BLaER1 treated with 17β-estradiol and CSF1 and Interleukin-3, amounts not matched to agents 10 nM and 100 nM (cell line): ENCODE data around the gene PRG3.

Source experiments
- H3K27ac ChIP-seq, 11 experiments: shearing (Covaris generic); formaldehyde crosslinking; 2 replicates each; pipeline ENCODE4 v1.8.1; 2022
- H3K27me3 ChIP-seq, 11 experiments: shearing (Covaris generic); formaldehyde crosslinking; 2 replicates each; pipeline ENCODE4 v1.8.1; 2022
- H3K36me3 ChIP-seq, 11 experiments: shearing (Covaris generic); formaldehyde crosslinking; 2 replicates each; pipeline ENCODE4 v1.8.1; 2022
- H3K4me1 ChIP-seq, 10 experiments: shearing (Covaris generic); formaldehyde crosslinking; 2 replicates each; pipeline ENCODE4 v1.8.1; 2022
- H3K4me2 ChIP-seq, 11 experiments: shearing (Covaris generic); formaldehyde crosslinking; 2 replicates each; pipeline ENCODE4 v1.8.1; 2022
- H3K4me3 ChIP-seq, 10 experiments: shearing (Covaris generic); formaldehyde crosslinking; 2 replicates each; pipeline ENCODE4 v1.8.1; 2022
- H3K9ac ChIP-seq, 11 experiments: shearing (Covaris generic); formaldehyde crosslinking; 2 replicates each; pipeline ENCODE4 v1.8.1; 2022
- H3K9me3 ChIP-seq, 11 experiments: shearing (Covaris generic); formaldehyde crosslinking; replicated peaks in 1 of 11; 2 replicates each; pipeline ENCODE4 v1.8.1; 2022
- H4K20me1 ChIP-seq, 11 experiments: shearing (Covaris generic); formaldehyde crosslinking; 2 replicates each; pipeline ENCODE4 v1.8.1; 2022
- Cebpa-rat ChIP-seq, 11 experiments: shearing (Covaris generic); IDR thresholded peaks; 2 replicates each; pipeline ENCODE4 v1.8.1; 2022

PRG3 gene

GRCh38 chr11:57348636-57349313 is 32.2 kb downstream of the PRG3 start:
- Histone ChIP-seq H3K4me1 (peaks cover under 1 to 22% (median 12%) of the 10 kb centered on the region in 10 experiments; a peak in 19 of 20 replicates), H3K4me2 (peak overlapping the region in 1 of 11 experiments; percentile 9; a peak in 1 of 22 replicates), H3K4me3 (no peak overlapping the region), H3K9ac (no peak overlapping the region; a peak in 1 of 22 replicates), H3K36me3 (no peaks in the 10 kb centered on the region), H4K20me1 (no peaks in the 10 kb centered on the region), H3K9me3 (peaks cover 14 to 29% (median 21%) of the 10 kb centered on the region in 11 experiments), H3K27ac (no peak overlapping the region; a peak in 1 of 22 replicates), H3K27me3 (no peaks in the 10 kb centered on the region)
- TF ChIP-seq Cebpa-rat (IDR thresholded peaks at IDR 0.05), result no peak

GRCh38 chr11:57348052-57348451 is 32.9 kb downstream of the PRG3 start:
- H3K27me3 ChIP-seq, result no peaks in the 10 kb centered on the region
- peak overlapping the region in 3 of 11 experiments; percentile 15 to 29 (median 21); a peak in 2 of 22 replicates for H3K9ac ChIP-seq
- peak overlapping the region in 3 of 11 experiments; percentile 29 to 34 (median 34); a peak in 3 of 22 replicates for H3K27ac ChIP-seq
- H3K4me3 ChIP-seq, result no peak overlapping the region
- H3K4me1 ChIP-seq, result peaks cover 0 to 20% (median 5%) of the 10 kb centered on the region in 10 experiments; a peak in 9 of 20 replicates
- H3K4me2 ChIP-seq, result peak overlapping the region in 2 of 11 experiments; percentile 9 to 11; a peak in 1 of 22 replicates
- no peaks in the 10 kb centered on the region for H4K20me1 ChIP-seq
- TF ChIP-seq Cebpa-rat (IDR thresholded peaks at IDR 0.05), result no peak
- peaks cover 14 to 29% (median 21%) of the 10 kb centered on the region in 11 experiments for H3K9me3 ChIP-seq
- no peaks in the 10 kb centered on the region for H3K36me3 ChIP-seq

GRCh38 chr11:57347336-57347735 is 33.6 kb downstream of the PRG3 start:
- no peaks in the 10 kb centered on the region for H4K20me1 ChIP-seq
- H3K4me3 ChIP-seq, result no peak overlapping the region
- no peak for TF ChIP-seq Cebpa-rat (IDR thresholded peaks at IDR 0.05)
- H3K27ac ChIP-seq, result peak overlapping the region in 1 of 11 experiments; percentile 34; a peak in 1 of 22 replicates
- H3K4me1 ChIP-seq, result peaks cover 0 to 20% (median 3%) of the 10 kb centered on the region in 10 experiments; a peak in 7 of 20 replicates
- H3K36me3 ChIP-seq, result no peaks in the 10 kb centered on the region
- peaks cover 14 to 23% (median 18%) of the 10 kb centered on the region in 11 experiments for H3K9me3 ChIP-seq
- no peak overlapping the region for H3K4me2 ChIP-seq
- H3K9ac ChIP-seq, result peak overlapping the region in 2 of 11 experiments; percentile 21 to 29; a peak in 2 of 22 replicates
- no peaks in the 10 kb centered on the region for H3K27me3 ChIP-seq

GRCh38 chr11:57345555-57346211 is 35.3 kb downstream of the PRG3 start:
- Histone ChIP-seq H3K36me3 (no peaks in the 10 kb centered on the region), H3K4me2 (no peak overlapping the region; a peak in 1 of 22 replicates), H3K27ac (peak overlapping the region in 7 of 11 experiments; percentile 27 to 71 (median 56); a peak in 13 of 22 replicates), H3K4me1 (peaks cover 0 to 20% (median 3%) of the 10 kb centered on the region in 10 experiments; a peak in 7 of 20 replicates), H3K9ac (peak overlapping the region in 6 of 11 experiments; percentile 35 to 71 (median 56); a peak in 11 of 22 replicates), H3K4me3 (no peak overlapping the region), H3K27me3 (no peaks in the 10 kb centered on the region), H3K9me3 (peaks cover 2 to 8% (median 3%) of the 10 kb centered on the region in 11 experiments), H4K20me1 (no peaks in the 10 kb centered on the region)
- TF ChIP-seq Cebpa-rat (IDR thresholded peaks at IDR 0.05), result no peak

- Histone ChIP-seq H3K4me3 (no peak overlapping the region), H3K9ac (peak overlapping the region in 5 of 11 experiments; percentile 35 to 71 (median 59); a peak in 10 of 22 replicates), H3K27me3 (no peaks in the 10 kb centered on the region), H3K4me2 (no peak overlapping the region), H4K20me1 (no peaks in the 10 kb centered on the region), H3K9me3 (no peaks in the 10 kb centered on the region), H3K36me3 (no peaks in the 10 kb centered on the region), H3K4me1 (peaks cover 0 to 20% (median 3%) of the 10 kb centered on the region in 10 experiments; a peak in 7 of 20 replicates), H3K27ac (peak overlapping the region in 5 of 11 experiments; percentile 27 to 71 (median 59); a peak in 6 of 22 replicates)
- no peak for TF ChIP-seq Cebpa-rat (IDR thresholded peaks at IDR 0.05)
Observed at GRCh38 chr11:57344826-57345225, 36.1 kb downstream of the PRG3 start.

GRCh38 chr11:57343825-57344224 is 37.1 kb downstream of the PRG3 start:
- H3K4me1 ChIP-seq, result peaks cover 0 to 16% (median 3%) of the 10 kb centered on the region in 10 experiments; a peak in 7 of 20 replicates
- H3K4me3 ChIP-seq, result no peak overlapping the region
- no peaks in the 10 kb centered on the region for H3K27me3 ChIP-seq
- no peaks in the 10 kb centered on the region for H4K20me1 ChIP-seq
- peak overlapping the region in 2 of 11 experiments; percentile 4 to 38; a peak in 2 of 22 replicates for H3K4me2 ChIP-seq
- no peak overlapping the region for H3K27ac ChIP-seq
- H3K9ac ChIP-seq, result peak overlapping the region in 4 of 11 experiments; percentile 14 to 62 (median 26); a peak in 7 of 22 replicates
- no peaks in the 10 kb centered on the region for H3K36me3 ChIP-seq
- TF ChIP-seq Cebpa-rat (IDR thresholded peaks at IDR 0.05), result no peak
- no peaks in the 10 kb centered on the region for H3K9me3 ChIP-seq

GRCh38 chr11:57342702-57343101 is 38.2 kb downstream of the PRG3 start:
- no peak for TF ChIP-seq Cebpa-rat (IDR thresholded peaks at IDR 0.05)

GRCh38 chr11:57341250-57341808 is 39.6 kb downstream of the PRG3 start:
- Histone ChIP-seq H3K27ac (no peak overlapping the region), H3K9ac (no peak overlapping the region), H3K9me3 (no peaks in the 10 kb centered on the region), H3K4me3 (no peak overlapping the region), H4K20me1 (no peaks in the 10 kb centered on the region), H3K4me1 (peaks cover 4 to 18% (median 6%) of the 10 kb centered on the region in 10 experiments), H3K27me3 (no peaks in the 10 kb centered on the region), H3K36me3 (no peaks in the 10 kb centered on the region), H3K4me2 (no peak overlapping the region)
- no peak for TF ChIP-seq Cebpa-rat (IDR thresholded peaks at IDR 0.05)

More at GRCh38 chr11:57342702-57343101, 38.2 kb downstream of the PRG3 start:
- H3K4me1 ChIP-seq, result peaks cover 0 to 11% (median 0%) of the 10 kb centered on the region in 10 experiments; a peak in 6 of 20 replicates
- H3K4me2 ChIP-seq, result no peak overlapping the region
- H3K36me3 ChIP-seq, result no peaks in the 10 kb centered on the region
- no peaks in the 10 kb centered on the region for H3K27me3 ChIP-seq
- H3K4me3 ChIP-seq, result no peak overlapping the region
- H3K27ac ChIP-seq, result no peak overlapping the region
- no peaks in the 10 kb centered on the region for H3K9me3 ChIP-seq
- peak overlapping the region in 5 of 11 experiments; percentile 16 to 62 (median 21); a peak in 4 of 22 replicates for H3K9ac ChIP-seq
- no peaks in the 10 kb centered on the region for H4K20me1 ChIP-seq
